ENCODE results near the gene GNAS-AS1. TPM values are rescaled to one million over a fixed set of nuclear protein-coding genes. Genes with fewer than 3 reads are reported as not detected.

Gene GNAS-AS1
- total RNA-seq, result 1.4 and 1.5 TPM in 2 replicates

- TF ChIP-seq CTCF (IDR thresholded peaks at IDR 0.05), result no peak
- intact Hi-C loops (cut with micrococcal nuclease), result loop anchor here (5.0 kb wide), 1 partner anchor 198 kb away; the partner anchor contains the start of gene STX16
- ATAC-seq (ENCODE audit: low read depth) (peak; percentile 93), DNase-seq (peak; percentile 69)
- ChIA-PET POLR2A (interaction anchor here (1.9 kb wide), 1 partner anchor 181 kb away, joined by 4 read pairs; the partner anchor contains the start of gene ATP5F1E), CTCF (no interaction called here)
- Mint-ChIP-seq H3K9me3 (no peaks in the 10 kb centered on the region), H3K4me1 (peaks cover 33% of the 10 kb centered on the region), H3K4me3 (peak within 1 kb of the TSS; percentile 89), H3K36me3 (ENCODE audit: low read depth) (no peaks in the 10 kb centered on the region), H3K27ac (no peak within 1 kb of the TSS), H3K27me3 (peaks cover 17% of the 10 kb centered on the region)
Measured at GRCh38 chr20:58850693-58851174, at the start of gene GNAS-AS1. GNAS-AS1 (minus strand) TSS chr20:58850902.

- POLR2A ChIA-PET, result interaction anchor here (1.1 to 1.4 kb wide), 3 partner anchors 11 to 83 kb away, joined by 3 to 4 read pairs (median 3); no protein-coding TSS in a partner anchor
- CTCF ChIA-PET, result no interaction called here
- Mint-ChIP-seq H3K27ac (peak overlapping the region; percentile 6), H3K36me3 (ENCODE audit: low read depth) (peaks cover 87% of the 10 kb centered on the region), H3K27me3 (no peaks in the 10 kb centered on the region), H3K9me3 (no peaks in the 10 kb centered on the region), H3K4me1 (peaks cover 63% of the 10 kb centered on the region), H3K4me3 (peak overlapping the region; percentile 11)
- ATAC-seq (ENCODE audit: low read depth), result no peak
- intact Hi-C loops (cut with micrococcal nuclease), result loop anchor here (10.0 kb wide), 1 partner anchor 1196 kb away; no protein-coding TSS in a partner anchor
- TF ChIP-seq CTCF (IDR thresholded peaks at IDR 0.05), result no peak
- no peak for DNase-seq
Measured at GRCh38 chr20:58900397-58900796, 49.7 kb upstream of the GNAS-AS1 start.

- H3K27ac Mint-ChIP-seq, result no peak overlapping the region
- TF ChIP-seq CTCF (IDR thresholded peaks at IDR 0.05), result no peak
- DNase-seq (no peak), ATAC-seq (ENCODE audit: low read depth) (no peak)
- intact Hi-C loops (cut with micrococcal nuclease), result no loop called here
- ChIA-PET POLR2A (interaction anchor here (0.5 to 2.4 kb wide), 3 partner anchors 8 to 133 kb away, joined by 5 to 9 read pairs (median 5); partner anchors contain the start of gene ATP5F1E), CTCF (no interaction called here)
- no peaks in the 10 kb centered on the region for H3K27me3 Mint-ChIP-seq
- peaks cover 69% of the 10 kb centered on the region for H3K4me1 Mint-ChIP-seq
- H3K9me3 Mint-ChIP-seq, result no peaks in the 10 kb centered on the region
- no peak overlapping the region for H3K4me3 Mint-ChIP-seq
- peaks cover 80% of the 10 kb centered on the region for H3K36me3 Mint-ChIP-seq (ENCODE audit: low read depth)
Measured at GRCh38 chr20:58899512-58899911, 48.8 kb upstream of the GNAS-AS1 start.

- H3K27ac Mint-ChIP-seq, result no peak overlapping the region
- no peak for DNase-seq
- H3K9me3 Mint-ChIP-seq, result no peaks in the 10 kb centered on the region
- no peak for TF ChIP-seq CTCF (IDR thresholded peaks at IDR 0.05)
- no peaks in the 10 kb centered on the region for H3K27me3 Mint-ChIP-seq
- H3K4me1 Mint-ChIP-seq, result peaks cover 76% of the 10 kb centered on the region
- CTCF ChIA-PET, result no interaction called here
- POLR2A ChIA-PET, result interaction anchor here (1.2 to 2.4 kb wide), 3 partner anchors 9 to 133 kb away, joined by 5 to 9 read pairs (median 6); partner anchors contain the start of gene ATP5F1E
- H3K36me3 Mint-ChIP-seq (ENCODE audit: low read depth), result peaks cover 75% of the 10 kb centered on the region
- no peak for ATAC-seq (ENCODE audit: low read depth)
- intact Hi-C loops (cut with micrococcal nuclease), result no loop called here
- H3K4me3 Mint-ChIP-seq, result no peak overlapping the region
Measured at GRCh38 chr20:58898629-58899408, 48.1 kb upstream of the GNAS-AS1 start.

GRCh38 chr20:58897488-58897887, 46.8 kb upstream of the GNAS-AS1 start:
- TF ChIP-seq CTCF (IDR thresholded peaks at IDR 0.05), result no peak
- no peak for ATAC-seq (ENCODE audit: low read depth)
- Mint-ChIP-seq H3K27ac (peak overlapping the region; percentile 57), H3K4me1 (peaks cover 81% of the 10 kb centered on the region), H3K36me3 (ENCODE audit: low read depth) (peaks cover 68% of the 10 kb centered on the region), H3K4me3 (no peak overlapping the region), H3K9me3 (no peaks in the 10 kb centered on the region), H3K27me3 (no peaks in the 10 kb centered on the region)
- CTCF ChIA-PET, result interaction anchor here (0.7 kb wide), 1 partner anchor 103 kb away, joined by 4 read pairs; no protein-coding TSS in a partner anchor
- POLR2A ChIA-PET, result interaction anchor here (0.7 to 2.4 kb wide), 3 partner anchors 8 to 14 kb away, joined by 3 to 9 read pairs (median 6); no protein-coding TSS in a partner anchor
- intact Hi-C loops (cut with micrococcal nuclease), result no loop called here
- no peak for DNase-seq

All from activated B cell treated with CpG ODN at 0.5 μM for 24 hours (primary cell).